ENCODE data around the gene ACO1.
A peak's percentile ranks its signal among the peaks of the same experiment; 100 is the strongest.

The ACO1 gene

GRCh38 chr9:32385152-32385884 lies 875 bp downstream of the ACO1 start:
- Histone ChIP-seq H3K4me3 (ENCODE audit: low read length) (peak overlapping the region; percentile 82), H3K56ac (ENCODE audit: low read length) (peak overlapping the region; percentile 99), H3K27ac (ENCODE audit: low read depth, low read length) (peak overlapping the region; percentile 53), H2BK120ac (ENCODE audit: low read depth, low read length) (no peak overlapping the region), H3K9ac (ENCODE audit: low read length) (peak overlapping the region; percentile 89), H4K8ac (ENCODE audit: low read depth, low read length) (no peak overlapping the region), H4K5ac (ENCODE audit: low read length) (no peak overlapping the region), H3K79me2 (ENCODE audit: control insufficient read depth, insufficient read depth, low read length) (peaks cover 6% of the 10 kb centered on the region), H3K4ac (ENCODE audit: low read depth, low read length) (no peak overlapping the region), H3K4me2 (ENCODE audit: low read length) (peak overlapping the region; percentile 85), H2BK5ac (ENCODE audit: low read length) (no peak overlapping the region), H3K36me3 (ENCODE audit: control insufficient read depth, insufficient read depth, low read length) (no peaks in the 10 kb centered on the region), H3K4me1 (ENCODE audit: control insufficient read depth, low read depth, low read length) (peaks cover 5% of the 10 kb centered on the region), H3K79me1 (ENCODE audit: low read length) (peaks cover 7% of the 10 kb centered on the region), H2AK5ac (ENCODE audit: low read length) (no peak overlapping the region), H3K18ac (ENCODE audit: low read length) (no peak overlapping the region), H3K27me3 (ENCODE audit: insufficient read depth, low read length, poor library complexity) (no peaks in the 10 kb centered on the region), H3K23ac (ENCODE audit: low read length) (no peak overlapping the region), H2BK15ac (replicated peaks; ENCODE audit: low read depth) (no peak overlapping the region)
- no peak for DNase-seq
- WGBS (ENCODE audit: extremely low coverage, insufficient coverage, low lambda C conversion rate) = no CpG with 5 or more reads among the region's 2 CpGs

- no peak overlapping the region for H3K4ac ChIP-seq (ENCODE audit: low read depth, low read length)
- no peak overlapping the region for H2AK5ac ChIP-seq (ENCODE audit: low read length)
- WGBS (ENCODE audit: extremely low coverage, insufficient coverage, low lambda C conversion rate) = no CpG with 5 or more reads among the region's 3 CpGs
- no peak overlapping the region for H4K5ac ChIP-seq (ENCODE audit: low read length)
- no peak overlapping the region for H2BK5ac ChIP-seq (ENCODE audit: low read length)
- H3K56ac ChIP-seq (ENCODE audit: low read length) = peak overlapping the region; percentile 35
- no peak overlapping the region for H3K4me2 ChIP-seq (ENCODE audit: low read length)
- no peak overlapping the region for H3K18ac ChIP-seq (ENCODE audit: low read length)
- H2BK15ac ChIP-seq (replicated peaks; ENCODE audit: low read depth) = no peak overlapping the region
- DNase-seq = no peak
- H4K8ac ChIP-seq (ENCODE audit: low read depth, low read length) = no peak overlapping the region
- no peak overlapping the region for H3K4me3 ChIP-seq (ENCODE audit: low read length)
- H3K27me3 ChIP-seq (ENCODE audit: insufficient read depth, low read length, poor library complexity) = no peaks in the 10 kb centered on the region
- H3K23ac ChIP-seq (ENCODE audit: low read length) = no peak overlapping the region
- H2BK120ac ChIP-seq (ENCODE audit: low read depth, low read length) = no peak overlapping the region
- H3K36me3 ChIP-seq (ENCODE audit: control insufficient read depth, insufficient read depth, low read length) = no peaks in the 10 kb centered on the region
- H3K9ac ChIP-seq (ENCODE audit: low read length) = no peak overlapping the region
- peaks cover 5% of the 10 kb centered on the region for H3K4me1 ChIP-seq (ENCODE audit: control insufficient read depth, low read depth, low read length)
- peaks cover 7% of the 10 kb centered on the region for H3K79me1 ChIP-seq (ENCODE audit: low read length)
- H3K27ac ChIP-seq (ENCODE audit: low read depth, low read length) = no peak overlapping the region
- peaks cover 6% of the 10 kb centered on the region for H3K79me2 ChIP-seq (ENCODE audit: control insufficient read depth, insufficient read depth, low read length)
These were observed 1.4 kb downstream of the ACO1 start for GRCh38 chr9:32385885-32386283.

GRCh38 chr9:32387256-32387655 lies 2.8 kb downstream of the ACO1 start:
- H2BK15ac ChIP-seq (replicated peaks; ENCODE audit: low read depth) = no peak overlapping the region
- H3K9ac ChIP-seq (ENCODE audit: low read length) = no peak overlapping the region
- peak overlapping the region; percentile 15 for H3K23ac ChIP-seq (ENCODE audit: low read length)
- no peak overlapping the region for H3K4ac ChIP-seq (ENCODE audit: low read depth, low read length)
- WGBS (ENCODE audit: extremely low coverage, insufficient coverage, low lambda C conversion rate) = no CpG with 5 or more reads among the region's 1 CpG
- no peak overlapping the region for H2AK5ac ChIP-seq (ENCODE audit: low read length)
- H3K4me2 ChIP-seq (ENCODE audit: low read length) = no peak overlapping the region
- H4K8ac ChIP-seq (ENCODE audit: low read depth, low read length) = no peak overlapping the region
- peaks cover 8% of the 10 kb centered on the region for H3K79me2 ChIP-seq (ENCODE audit: control insufficient read depth, insufficient read depth, low read length)
- peaks cover 9% of the 10 kb centered on the region for H3K79me1 ChIP-seq (ENCODE audit: low read length)
- H4K5ac ChIP-seq (ENCODE audit: low read length) = no peak overlapping the region
- peaks cover 5% of the 10 kb centered on the region for H3K4me1 ChIP-seq (ENCODE audit: control insufficient read depth, low read depth, low read length)
- no peak overlapping the region for H2BK5ac ChIP-seq (ENCODE audit: low read length)
- H3K27ac ChIP-seq (ENCODE audit: low read depth, low read length) = no peak overlapping the region
- H3K4me3 ChIP-seq (ENCODE audit: low read length) = no peak overlapping the region
- H3K27me3 ChIP-seq (ENCODE audit: insufficient read depth, low read length, poor library complexity) = no peaks in the 10 kb centered on the region
- H3K18ac ChIP-seq (ENCODE audit: low read length) = no peak overlapping the region
- DNase-seq = no peak
- no peak overlapping the region for H2BK120ac ChIP-seq (ENCODE audit: low read depth, low read length)
- no peak overlapping the region for H3K56ac ChIP-seq (ENCODE audit: low read length)
- H3K36me3 ChIP-seq (ENCODE audit: control insufficient read depth, insufficient read depth, low read length) = no peaks in the 10 kb centered on the region

- no CpG with 5 or more reads among the region's 6 CpGs for whole genome bisulfite sequencing (ENCODE audit: extremely low coverage, insufficient coverage, low lambda C conversion rate)
- H3K27ac ChIP-seq (ENCODE audit: low read depth, low read length) = no peak overlapping the region
- no peak overlapping the region for H3K4me3 ChIP-seq (ENCODE audit: low read length)
- H2AK5ac ChIP-seq (ENCODE audit: low read length) = peak overlapping the region; percentile 77
- H3K79me1 ChIP-seq (ENCODE audit: low read length) = peaks cover 11% of the 10 kb centered on the region
- no peaks in the 10 kb centered on the region for H3K36me3 ChIP-seq (ENCODE audit: control insufficient read depth, insufficient read depth, low read length)
- no peak overlapping the region for H3K4me2 ChIP-seq (ENCODE audit: low read length)
- H3K79me2 ChIP-seq (ENCODE audit: control insufficient read depth, insufficient read depth, low read length) = peaks cover 8% of the 10 kb centered on the region
- no peak overlapping the region for H4K5ac ChIP-seq (ENCODE audit: low read length)
- H3K27me3 ChIP-seq (ENCODE audit: insufficient read depth, low read length, poor library complexity) = no peaks in the 10 kb centered on the region
- H3K4me1 ChIP-seq (ENCODE audit: control insufficient read depth, low read depth, low read length) = peaks cover 5% of the 10 kb centered on the region
- H2BK5ac ChIP-seq (ENCODE audit: low read length) = peak overlapping the region; percentile 49
- H3K9ac ChIP-seq (ENCODE audit: low read length) = no peak overlapping the region
- no peak overlapping the region for H2BK15ac ChIP-seq (replicated peaks; ENCODE audit: low read depth)
- H3K18ac ChIP-seq (ENCODE audit: low read length) = peak overlapping the region; percentile 7
- H2BK120ac ChIP-seq (ENCODE audit: low read depth, low read length) = no peak overlapping the region
- H3K56ac ChIP-seq (ENCODE audit: low read length) = peak overlapping the region; percentile 67
- no peak overlapping the region for H4K8ac ChIP-seq (ENCODE audit: low read depth, low read length)
- H3K4ac ChIP-seq (ENCODE audit: low read depth, low read length) = peak overlapping the region; percentile 84
- no peak for DNase-seq
- no peak overlapping the region for H3K23ac ChIP-seq (ENCODE audit: low read length)
These were observed 4.9 kb downstream of the ACO1 start for GRCh38 chr9:32389365-32389764.

GRCh38 chr9:32393911-32394310 lies 9.5 kb downstream of the ACO1 start:
- no peak overlapping the region for H2BK15ac ChIP-seq (replicated peaks; ENCODE audit: low read depth)
- H3K79me1 ChIP-seq (ENCODE audit: low read length) = peaks cover 12% of the 10 kb centered on the region
- no peak overlapping the region for H2BK120ac ChIP-seq (ENCODE audit: low read depth, low read length)
- WGBS (ENCODE audit: extremely low coverage, insufficient coverage, low lambda C conversion rate) = no CpG with 5 or more reads among the region's 2 CpGs
- H3K27ac ChIP-seq (ENCODE audit: low read depth, low read length) = no peak overlapping the region
- H3K27me3 ChIP-seq (ENCODE audit: insufficient read depth, low read length, poor library complexity) = no peaks in the 10 kb centered on the region
- no peak overlapping the region for H4K8ac ChIP-seq (ENCODE audit: low read depth, low read length)
- no peak overlapping the region for H3K4me3 ChIP-seq (ENCODE audit: low read length)
- no peak overlapping the region for H3K4ac ChIP-seq (ENCODE audit: low read depth, low read length)
- H3K18ac ChIP-seq (ENCODE audit: low read length) = no peak overlapping the region
- H3K56ac ChIP-seq (ENCODE audit: low read length) = no peak overlapping the region
- no peak overlapping the region for H3K23ac ChIP-seq (ENCODE audit: low read length)
- H3K4me1 ChIP-seq (ENCODE audit: control insufficient read depth, low read depth, low read length) = peaks cover 5% of the 10 kb centered on the region
- H2BK5ac ChIP-seq (ENCODE audit: low read length) = no peak overlapping the region
- H3K9ac ChIP-seq (ENCODE audit: low read length) = no peak overlapping the region
- H2AK5ac ChIP-seq (ENCODE audit: low read length) = no peak overlapping the region
- H3K79me2 ChIP-seq (ENCODE audit: control insufficient read depth, insufficient read depth, low read length) = peaks cover 4% of the 10 kb centered on the region
- no peak for DNase-seq
- no peak overlapping the region for H3K4me2 ChIP-seq (ENCODE audit: low read length)
- no peaks in the 10 kb centered on the region for H3K36me3 ChIP-seq (ENCODE audit: control insufficient read depth, insufficient read depth, low read length)
- no peak overlapping the region for H4K5ac ChIP-seq (ENCODE audit: low read length)
